ENCODE results near the gene HMCN2.

HMCN2 gene

GRCh38 chr9:130361873-130362362 is 96.4 kb downstream of the HMCN2 start:
- DNase-seq (ENCODE audit: extremely low read depth, low read depth) = no peak
- no peak for TF ChIP-seq CTCF (IDR thresholded peaks at IDR 0.05; ENCODE audit: low read depth, low read length, missing control alignments)

GRCh38 chr9:130362691-130363090 is 97.1 kb downstream of the HMCN2 start:
- DNase-seq (ENCODE audit: extremely low read depth, low read depth) = no peak

More at GRCh38 chr9:130361873-130362362, 96.4 kb downstream of the HMCN2 start:
- no peak overlapping the region for H3K4me3 ChIP-seq (replicated peaks; ENCODE audit: low read depth, low read length)

GRCh38 chr9:130363755-130364404 is 98.3 kb downstream of the HMCN2 start:
- H3K4me3 ChIP-seq (replicated peaks; ENCODE audit: low read depth, low read length) = no peak overlapping the region
- no peak for DNase-seq (ENCODE audit: extremely low read depth, low read depth)
- TF ChIP-seq CTCF (IDR thresholded peaks at IDR 0.05; ENCODE audit: low read depth, low read length, missing control alignments) = no peak

More at GRCh38 chr9:130362691-130363090, 97.1 kb downstream of the HMCN2 start:
- H3K4me3 ChIP-seq (replicated peaks; ENCODE audit: low read depth, low read length) = no peak overlapping the region
- no peak for TF ChIP-seq CTCF (IDR thresholded peaks at IDR 0.05; ENCODE audit: low read depth, low read length, missing control alignments)

GRCh38 chr9:130364619-130365322 is 99.2 kb downstream of the HMCN2 start:
- DNase-seq (ENCODE audit: extremely low read depth, low read depth) = no peak
- no peak for TF ChIP-seq CTCF (IDR thresholded peaks at IDR 0.05; ENCODE audit: low read depth, low read length, missing control alignments)
- no peak overlapping the region for H3K4me3 ChIP-seq (replicated peaks; ENCODE audit: low read depth, low read length)

GRCh38 chr9:130365323-130365721 is 99.8 kb downstream of the HMCN2 start:
- TF ChIP-seq CTCF (IDR thresholded peaks at IDR 0.05; ENCODE audit: low read depth, low read length, missing control alignments) = no peak
- no peak for DNase-seq (ENCODE audit: extremely low read depth, low read depth)
- no peak overlapping the region for H3K4me3 ChIP-seq (replicated peaks; ENCODE audit: low read depth, low read length)

- no peak for DNase-seq (ENCODE audit: extremely low read depth, low read depth)
- TF ChIP-seq CTCF (IDR thresholded peaks at IDR 0.05; ENCODE audit: low read depth, low read length, missing control alignments) = no peak
- H3K4me3 ChIP-seq (replicated peaks; ENCODE audit: low read depth, low read length) = no peak overlapping the region
Observed at GRCh38 chr9:130366072-130366471, 100.5 kb downstream of the HMCN2 start.

Measured in HFF-Myc (cell line).